Measurements from ENCODE around the gene F9.

Gene F9

DNA sequence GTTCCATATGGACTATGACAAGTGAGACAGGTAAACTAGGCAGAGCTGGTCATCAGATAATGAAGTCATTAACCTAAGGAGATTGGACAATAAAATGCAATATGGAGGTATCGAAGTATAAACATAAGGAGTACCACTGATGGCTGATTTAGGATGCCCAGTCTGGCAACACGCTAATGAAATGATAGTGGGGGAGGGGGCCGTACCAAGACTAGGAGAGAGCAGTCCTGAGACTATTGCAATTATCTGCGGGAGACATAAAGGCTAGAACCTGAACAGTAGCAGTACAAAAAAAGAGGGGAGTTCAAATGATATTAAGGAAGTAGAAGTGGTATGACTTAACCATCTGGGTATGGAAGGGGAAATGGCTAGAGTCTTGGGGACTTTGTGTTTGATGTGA, 2.3 kb downstream of the F9 start:
- TF ChIP-seq CTCF (IDR thresholded peaks at IDR 0.05; ENCODE audit: low read depth, low read length, missing control alignments) = no peak
- DNase-seq (ENCODE audit: low read depth) = no peak
- no peak overlapping the region for H3K4me3 ChIP-seq (ENCODE audit: low read depth, low read length)
- in situ Hi-C loops (cut with HindIII; ENCODE audit: low sequenced_read_pairs) = no loop called here

DNA sequence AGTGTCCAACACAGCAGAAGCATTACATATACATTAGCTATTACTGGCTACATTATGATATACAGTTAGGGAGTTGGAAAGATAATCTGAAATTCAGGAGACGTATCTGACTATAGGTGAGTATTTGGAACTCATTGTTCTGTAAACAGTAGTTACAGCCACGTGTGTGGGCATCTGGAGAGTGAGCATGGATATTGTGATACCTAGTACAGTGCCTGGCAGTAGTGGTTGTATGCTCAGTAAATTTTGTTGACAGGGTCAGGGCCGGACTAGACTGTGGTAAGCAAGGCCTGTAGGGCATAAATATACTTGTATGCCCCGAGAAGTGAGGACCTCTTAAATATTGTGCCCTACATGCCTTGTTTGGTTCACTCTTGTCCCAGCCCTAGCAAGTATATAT, 2.9 kb downstream of the F9 start:
- TF ChIP-seq CTCF (IDR thresholded peaks at IDR 0.05; ENCODE audit: low read depth, low read length, missing control alignments) = no peak
- in situ Hi-C loops (cut with HindIII; ENCODE audit: low sequenced_read_pairs) = no loop called here

DNA sequence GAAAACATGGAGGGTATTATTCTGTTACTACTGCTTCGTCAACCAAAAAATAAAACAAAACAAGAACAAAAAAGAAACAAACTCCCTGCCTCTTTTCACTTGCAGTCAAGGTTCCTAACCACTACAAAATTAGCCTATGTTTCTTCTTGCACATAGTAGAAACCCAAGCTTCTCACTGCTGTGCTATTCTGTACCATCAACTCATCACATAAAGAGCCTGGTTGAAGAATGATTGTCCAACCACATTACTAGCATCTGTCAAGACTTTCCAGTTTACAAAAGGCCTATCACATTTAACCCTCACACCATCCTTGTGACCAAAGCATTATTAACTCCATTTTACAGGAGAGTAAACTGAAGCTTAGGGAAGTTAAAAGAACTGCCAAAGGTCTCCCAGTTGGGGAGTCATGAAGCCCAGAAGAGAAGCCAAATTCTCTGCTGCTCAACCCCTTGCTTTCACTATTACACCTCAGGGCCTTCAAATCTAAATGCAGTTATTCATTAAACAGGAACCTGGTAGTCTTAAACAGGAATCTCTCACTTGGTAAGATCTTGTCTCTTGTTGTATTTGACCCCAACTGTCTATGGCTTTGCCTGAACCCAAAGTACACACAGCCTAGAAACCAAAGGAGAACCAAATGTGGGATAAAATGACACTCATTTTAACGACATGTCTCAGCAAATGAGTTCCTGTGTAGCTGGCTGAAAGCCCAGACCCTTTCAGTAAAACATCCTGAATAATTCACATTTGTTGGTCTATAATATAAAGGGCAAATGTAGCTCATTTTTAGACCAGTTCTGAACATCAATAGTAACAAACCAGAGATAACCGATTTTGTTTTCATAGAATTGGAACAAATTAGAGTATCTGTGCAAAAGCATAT, 8.6 kb downstream of the F9 start:
- no peak for TF ChIP-seq CTCF (IDR thresholded peaks at IDR 0.05; ENCODE audit: low read depth, low read length, missing control alignments)
- no peak overlapping the region for H3K4me3 ChIP-seq (ENCODE audit: low read depth, low read length)
- no peak for DNase-seq (ENCODE audit: low read depth)
- in situ Hi-C loops (cut with HindIII; ENCODE audit: low sequenced_read_pairs) = no loop called here

More for the DNA sequence above, 2.9 kb downstream of the F9 start:
- no peak overlapping the region for H3K4me3 ChIP-seq (ENCODE audit: low read depth, low read length)
- no peak for DNase-seq (ENCODE audit: low read depth)

DNA sequence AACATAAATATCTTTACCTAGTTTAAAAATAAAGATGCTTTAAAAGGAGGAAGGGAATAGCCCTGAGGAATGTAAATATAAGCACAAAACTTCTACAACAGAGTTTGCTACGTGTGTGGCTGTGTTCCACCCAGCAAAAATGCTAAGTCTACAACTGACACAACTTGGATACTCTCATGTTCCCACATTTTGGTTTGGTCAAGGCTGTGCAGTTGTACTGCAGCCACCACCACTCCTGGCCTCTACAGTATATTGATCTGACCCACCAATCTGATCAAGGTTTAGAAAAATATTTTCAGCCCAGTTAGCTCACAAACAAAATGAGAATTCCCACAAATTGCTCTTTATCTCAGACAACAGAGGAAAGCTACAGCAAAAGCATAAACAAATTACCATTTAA, 12.1 kb downstream of the F9 start:
- no peak overlapping the region for H3K4me3 ChIP-seq (ENCODE audit: low read depth, low read length)
- DNase-seq (ENCODE audit: low read depth) = no peak
- no peak for TF ChIP-seq CTCF (IDR thresholded peaks at IDR 0.05; ENCODE audit: low read depth, low read length, missing control alignments)
- in situ Hi-C loops (cut with HindIII; ENCODE audit: low sequenced_read_pairs) = no loop called here

- no peak overlapping the region for H3K4me3 ChIP-seq (ENCODE audit: low read depth, low read length)
- in situ Hi-C loops (cut with HindIII; ENCODE audit: low sequenced_read_pairs) = no loop called here
- TF ChIP-seq CTCF (IDR thresholded peaks at IDR 0.05; ENCODE audit: low read depth, low read length, missing control alignments) = no peak
- no peak for DNase-seq (ENCODE audit: low read depth)
Measured at GRCh38 chrX:139543920-139544319, 13.4 kb downstream of the F9 start.

DNA sequence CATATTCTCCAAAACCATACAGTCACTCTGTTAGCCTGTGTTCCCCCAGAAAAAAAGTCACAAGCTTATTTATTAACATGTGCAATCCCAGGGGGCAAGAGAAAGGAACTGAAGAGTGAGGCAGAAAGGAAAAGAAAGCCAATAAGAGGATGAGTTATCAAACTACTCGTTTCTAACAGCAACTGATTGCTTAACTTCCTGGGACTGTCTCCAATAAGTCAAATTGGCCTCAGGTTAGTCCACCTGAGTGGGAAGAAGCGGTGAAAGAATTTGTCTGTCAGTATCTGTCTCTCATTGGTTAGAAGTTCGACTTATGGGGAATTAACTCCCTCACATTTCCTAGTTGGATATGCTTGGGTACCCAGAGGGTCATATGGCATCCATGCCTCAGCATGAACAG, 14.1 kb downstream of the F9 start:
- no peak overlapping the region for H3K4me3 ChIP-seq (ENCODE audit: low read depth, low read length)
- no peak for TF ChIP-seq CTCF (IDR thresholded peaks at IDR 0.05; ENCODE audit: low read depth, low read length, missing control alignments)
- in situ Hi-C loops (cut with HindIII; ENCODE audit: low sequenced_read_pairs) = no loop called here
- DNase-seq (ENCODE audit: low read depth) = no peak

All from astrocyte of the cerebellum (primary cell).